Measurements from ENCODE around the gene PNCK.

DNA sequence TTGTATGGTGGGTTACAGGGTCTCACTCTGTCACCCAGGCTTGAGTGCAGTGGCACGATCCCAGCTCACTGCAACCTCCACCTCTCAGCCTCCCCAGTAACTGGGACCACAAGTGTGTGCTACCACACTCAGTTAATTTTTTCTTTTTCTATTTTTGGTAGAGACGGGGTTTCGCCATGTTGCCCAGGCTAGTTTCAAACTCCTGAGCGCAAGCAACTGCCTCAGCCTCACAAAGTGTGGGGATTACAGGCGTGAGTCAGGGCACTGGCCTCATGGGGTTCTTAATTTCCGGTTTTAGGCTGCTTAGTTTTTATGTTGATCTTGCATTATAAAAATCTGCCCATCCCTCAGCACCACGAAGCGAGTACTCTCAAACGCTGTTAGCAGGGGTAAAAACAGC lies 43.8 kb upstream of the PNCK start:
- TF ChIP-seq POLR2A (IDR thresholded peaks at IDR 0.05): no peak
- TF ChIP-seq, protein P1, sequence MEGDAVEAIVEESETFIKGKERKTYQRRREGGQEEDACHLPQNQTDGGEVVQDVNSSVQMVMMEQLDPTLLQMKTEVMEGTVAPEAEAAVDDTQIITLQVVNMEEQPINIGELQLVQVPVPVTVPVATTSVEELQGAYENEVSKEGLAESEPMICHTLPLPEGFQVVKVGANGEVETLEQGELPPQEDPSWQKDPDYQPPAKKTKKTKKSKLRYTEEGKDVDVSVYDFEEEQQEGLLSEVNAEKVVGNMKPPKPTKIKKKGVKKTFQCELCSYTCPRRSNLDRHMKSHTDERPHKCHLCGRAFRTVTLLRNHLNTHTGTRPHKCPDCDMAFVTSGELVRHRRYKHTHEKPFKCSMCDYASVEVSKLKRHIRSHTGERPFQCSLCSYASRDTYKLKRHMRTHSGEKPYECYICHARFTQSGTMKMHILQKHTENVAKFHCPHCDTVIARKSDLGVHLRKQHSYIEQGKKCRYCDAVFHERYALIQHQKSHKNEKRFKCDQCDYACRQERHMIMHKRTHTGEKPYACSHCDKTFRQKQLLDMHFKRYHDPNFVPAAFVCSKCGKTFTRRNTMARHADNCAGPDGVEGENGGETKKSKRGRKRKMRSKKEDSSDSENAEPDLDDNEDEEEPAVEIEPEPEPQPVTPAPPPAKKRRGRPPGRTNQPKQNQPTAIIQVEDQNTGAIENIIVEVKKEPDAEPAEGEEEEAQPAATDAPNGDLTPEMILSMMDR (IDR thresholded peaks at IDR 0.05): no peak

All from adrenal gland (tissue), 5 donors.